Pons (tissue), 1 donor: Measurements from ENCODE around the gene RAET1G.
"Not testable (repeated sequence)": the region's sequence is repeated elsewhere in the genome, so short reads cannot be mapped to it uniquely, and the experiment has no call there.

Experiments used
- DNase-seq: peaks from one replicate; pipeline ENCODE4 v3.0.0-alpha.2; 2016; ENCODE audit warnings: low spot score

The RAET1G gene

DNA sequence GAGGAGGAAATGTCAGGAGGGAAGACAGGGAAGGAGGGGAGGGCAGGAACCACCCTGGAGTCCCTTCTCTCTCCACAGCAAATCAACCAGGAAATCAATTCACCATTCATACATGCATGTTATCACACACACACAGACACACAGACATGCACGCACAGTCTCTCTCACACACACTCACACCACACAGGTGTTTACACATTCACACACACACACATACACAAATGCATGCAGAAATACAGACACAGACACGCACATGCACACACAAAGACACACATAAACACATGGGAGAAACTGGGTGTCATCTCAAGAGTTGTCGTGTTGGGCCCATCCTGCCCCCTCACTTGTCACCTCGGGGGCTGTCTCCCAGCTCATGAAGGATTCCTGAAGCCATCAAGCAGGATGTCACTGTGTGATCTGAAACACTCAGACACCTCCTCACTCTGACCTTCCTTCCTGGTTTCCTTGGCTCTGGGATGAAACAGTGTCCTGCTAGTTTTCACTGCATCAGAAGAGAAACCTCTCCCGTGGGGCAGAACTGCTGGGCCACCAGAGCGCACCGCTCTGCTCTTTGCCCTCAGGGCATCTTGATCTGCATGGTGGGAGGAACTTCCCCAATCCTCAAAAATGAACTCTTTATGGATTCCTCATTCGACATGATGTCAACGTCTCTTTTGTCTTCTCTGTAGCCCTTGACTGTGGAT lies 9.2 kb downstream of the RAET1G start:
- DNase-seq, result no peak

- DNase-seq, result no peak
These were observed 9.8 kb downstream of the RAET1G start for GRCh38 chr6:149913085-149913484.

- not testable (repeated sequence) for DNase-seq
These were observed 10.2 kb downstream of the RAET1G start for GRCh38 chr6:149912680-149913079.

DNA sequence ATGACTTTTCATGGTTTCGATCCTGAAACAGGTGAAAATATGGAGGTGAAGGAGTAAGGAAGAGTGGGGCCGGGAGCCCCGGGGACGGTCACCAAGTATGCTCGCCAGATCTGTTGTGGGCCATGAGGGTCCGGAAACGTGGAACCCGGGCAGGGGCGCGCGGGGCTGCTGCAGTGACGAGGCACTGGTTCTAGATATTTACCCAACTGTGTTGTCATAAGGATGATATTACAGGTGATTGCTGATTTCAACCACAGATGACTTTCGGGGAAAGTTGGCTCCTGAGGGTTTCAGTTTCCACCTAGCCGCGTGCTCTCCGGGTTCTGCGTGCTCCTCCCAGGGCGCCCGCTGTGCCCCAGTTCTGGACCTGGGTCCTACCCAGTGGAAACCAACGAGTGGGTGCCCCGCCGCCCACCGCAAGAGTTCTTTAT lies 12.2 kb downstream of the RAET1G start:
- no peak for DNase-seq

DNA sequence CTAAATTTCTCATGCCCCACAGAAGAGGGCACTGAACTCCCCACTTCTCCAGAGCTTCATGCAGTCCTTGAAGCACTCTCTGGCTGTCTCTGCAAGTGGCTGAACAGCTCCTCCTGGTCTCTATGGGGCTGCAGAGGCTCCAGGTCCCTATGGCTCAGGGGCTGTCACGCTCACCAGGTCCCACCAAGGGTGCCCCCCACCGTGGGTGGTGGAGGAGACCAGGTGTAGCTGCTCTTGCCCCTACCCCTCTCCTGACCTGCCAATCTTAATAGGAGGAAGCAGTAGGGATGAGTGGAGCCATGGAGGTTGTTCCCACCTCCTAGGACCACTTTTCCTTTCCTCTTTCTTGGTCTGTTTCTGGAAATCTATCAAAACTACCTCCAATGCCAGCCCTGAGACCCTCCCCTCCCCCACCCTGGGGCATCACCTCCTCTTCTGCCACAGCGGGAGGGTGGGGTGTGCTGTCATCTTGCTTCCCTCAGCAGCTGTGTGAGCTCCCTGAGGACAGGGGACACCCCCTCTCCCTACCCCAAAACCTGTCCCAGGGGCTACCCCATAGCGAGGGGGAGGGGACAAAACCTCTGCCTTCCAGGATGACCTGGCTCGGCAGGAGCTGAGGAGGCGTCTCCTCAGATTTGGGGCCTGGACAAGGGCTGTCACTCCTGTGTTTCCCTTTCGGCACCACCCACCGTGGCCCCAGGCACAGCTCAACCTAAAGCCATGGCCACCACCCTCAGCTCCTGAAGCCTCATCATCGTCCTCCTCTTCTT lies 13.0 kb downstream of the RAET1G start:
- no peak for DNase-seq

DNA sequence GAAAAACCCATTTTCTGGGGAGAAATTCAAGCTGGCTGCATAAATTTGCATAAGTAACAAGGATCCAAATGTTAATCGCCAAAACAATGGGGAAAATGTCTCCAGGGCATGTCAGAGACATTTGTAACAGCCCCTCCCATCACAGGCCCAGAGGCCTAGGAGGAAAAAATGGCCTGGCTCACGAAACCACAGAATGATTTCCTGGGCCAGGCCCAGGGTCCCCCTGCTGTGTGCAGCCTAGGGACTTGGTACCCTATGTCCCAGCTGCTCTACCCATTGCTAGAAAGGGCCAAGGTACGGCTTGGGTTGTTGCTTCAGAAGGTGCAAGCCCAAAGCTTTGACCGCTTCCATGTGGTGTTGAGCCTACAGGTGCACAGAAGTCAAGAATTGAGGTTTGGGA lies 14.4 kb downstream of the RAET1G start:
- DNase-seq, result not testable (repeated sequence)

- no peak for DNase-seq
These were observed 15.6 kb downstream of the RAET1G start for GRCh38 chr6:149907317-149907716.

GRCh38 chr6:149906405-149906804 lies 16.5 kb downstream of the RAET1G start:
- DNase-seq, result no peak

GRCh38 chr6:149905911-149906371 lies 17.0 kb downstream of the RAET1G start:
- DNase-seq, result no peak

DNA sequence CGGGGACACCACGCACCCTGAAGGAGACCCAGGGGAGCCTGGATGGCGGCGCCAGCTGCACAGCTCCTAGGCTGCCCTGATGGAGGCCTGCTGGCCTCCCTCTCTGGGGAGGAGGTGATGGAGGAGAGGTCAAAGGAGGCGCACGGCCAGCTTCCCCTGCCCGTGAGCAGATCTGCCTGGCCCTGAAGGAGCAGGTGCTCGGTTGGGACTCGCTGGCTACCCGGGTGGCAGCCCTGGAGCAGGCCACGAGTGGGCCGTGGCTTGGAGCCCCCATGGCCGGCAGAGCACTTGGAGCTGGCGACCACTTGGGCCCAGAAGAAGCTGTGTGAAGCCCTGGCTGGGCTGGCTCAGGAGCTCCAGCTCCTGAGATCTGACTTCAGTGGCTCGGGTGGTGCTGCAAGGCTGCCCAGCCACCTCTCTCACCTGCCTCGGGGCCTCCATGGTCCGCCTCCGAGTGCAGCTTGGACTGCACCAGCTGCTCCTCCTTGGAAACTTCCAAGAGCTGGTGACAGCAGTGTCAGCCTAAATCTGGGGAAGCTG lies 17.5 kb downstream of the RAET1G start:
- DNase-seq, result no peak

GRCh38 chr6:149904661-149905370 lies 18.1 kb downstream of the RAET1G start:
- no peak for DNase-seq

- no peak for DNase-seq
These were observed 18.8 kb downstream of the RAET1G start for GRCh38 chr6:149903938-149904611.

GRCh38 chr6:149901444-149902140 lies 21.3 kb downstream of the RAET1G start:
- DNase-seq, result no peak

DNA sequence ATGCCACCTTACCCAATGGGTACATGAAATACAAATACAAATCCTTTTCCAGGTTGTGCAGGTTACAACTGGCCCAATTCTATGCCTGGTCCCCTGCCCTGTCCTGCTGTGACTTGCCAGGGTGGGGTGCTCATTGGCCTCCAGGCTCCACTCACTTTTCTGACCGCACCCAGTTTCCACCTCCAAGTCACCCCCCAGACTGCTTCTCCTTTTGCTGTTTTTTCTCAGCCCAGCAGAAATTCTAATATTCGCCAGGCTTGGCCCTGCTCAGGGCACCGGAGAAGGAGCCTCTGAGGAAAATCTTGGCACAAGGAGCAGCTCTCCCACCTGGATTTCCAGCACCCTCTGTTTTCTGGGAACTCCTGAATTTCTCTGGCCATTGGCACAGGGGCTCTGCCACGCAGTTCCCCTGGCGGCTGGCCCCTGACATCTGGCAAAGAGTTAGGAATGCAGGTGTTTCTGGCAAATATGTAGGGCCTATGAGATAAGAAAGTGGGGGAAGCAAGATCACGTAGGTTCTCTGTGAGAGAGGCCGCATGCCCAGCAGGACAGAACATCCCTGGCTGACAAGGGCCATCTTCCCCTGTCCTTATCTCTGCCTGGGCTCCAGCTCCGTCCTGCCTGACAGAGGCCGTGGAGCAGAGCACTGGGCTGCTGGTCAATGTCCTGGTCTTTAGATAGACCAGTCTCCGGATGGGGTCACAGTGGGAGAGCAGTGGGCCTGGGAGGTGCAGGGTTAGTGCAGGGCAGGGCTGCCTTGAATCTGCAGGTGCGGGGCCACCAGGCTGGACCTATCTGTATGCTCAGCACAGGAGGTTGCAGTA lies 22.1 kb downstream of the RAET1G start:
- no peak for DNase-seq

- DNase-seq, result no peak
These were observed 22.8 kb downstream of the RAET1G start for GRCh38 chr6:149899926-149900619.

DNA sequence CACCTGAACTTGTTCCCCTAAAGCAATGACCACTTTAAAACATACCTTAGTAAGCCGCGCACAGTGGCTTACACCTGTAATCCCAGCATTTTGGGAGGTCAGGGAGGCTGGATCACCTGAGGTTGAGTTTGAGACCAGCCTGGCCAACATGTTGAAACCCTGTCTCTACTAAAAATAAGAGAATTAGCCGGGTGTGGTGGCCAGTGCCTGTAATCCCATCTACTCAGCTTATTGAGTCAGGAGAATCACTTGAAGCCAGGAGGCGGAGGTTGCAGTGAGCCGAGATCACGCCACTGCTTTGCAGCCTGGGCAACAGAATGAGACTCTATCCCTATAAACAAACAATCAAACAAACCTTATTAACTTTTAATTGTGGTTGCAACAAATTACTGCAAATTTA lies 23.4 kb downstream of the RAET1G start:
- DNase-seq, result no peak

- no peak for DNase-seq
These were observed 24.0 kb downstream of the RAET1G start for GRCh38 chr6:149898966-149899365.

GRCh38 chr6:149897855-149898744 lies 24.8 kb downstream of the RAET1G start, which contains the start of gene RAET1E:
RAET1E (minus strand) TSS chr6:149898113; CDS start chr6:149890901, 7,212 bp downstream.
- no peak for DNase-seq
